ENCODE data around the gene CDK16. TPM values are rescaled to one million over a fixed set of nuclear protein-coding genes. Genes with fewer than 3 reads are reported as not detected.

CDK16 gene
- total RNA-seq, 1 experiment from 2014 or later, result 82.1 TPM

GRCh38 chrX:47182106-47182700 lies 36.3 kb upstream of the CDK16 start:
- POLR2A ChIA-PET (ENCODE audit: unreplicated experiment), result no interaction called here
- no peak for DNase-seq
- CTCF ChIA-PET, result no interaction called here
- intact Hi-C loops (cut with micrococcal nuclease; ENCODE audit: unreplicated experiment), result no loop called here
- no peaks in the 10 kb centered on the region for H3F3A ChIP-seq (ENCODE audit: insufficient read depth, low read depth)
- no peaks in the 10 kb centered on the region for H3K27me3 ChIP-seq (ENCODE audit: insufficient read depth, low read depth)
- H3K9me2 ChIP-seq (ENCODE audit: insufficient read depth), result no peaks in the 10 kb centered on the region
- H4K20me1 ChIP-seq (ENCODE audit: insufficient read depth), result no peaks in the 10 kb centered on the region
- H3K9me3 ChIP-seq (ENCODE audit: insufficient read depth, low read depth), result no peaks in the 10 kb centered on the region
- H2AFZ ChIP-seq, result no peak overlapping the region
- H3K4me3 ChIP-seq, result no peak overlapping the region
- TF ChIP-seq EZH2 (IDR thresholded peaks at IDR 0.05; ENCODE audit: low read depth), result no peak
- no peak for TF ChIP-seq CTCF (conservative IDR thresholded peaks at IDR 0.05)
- no peaks in the 10 kb centered on the region for H3K4me1 ChIP-seq (replicated peaks; ENCODE audit: insufficient read depth)
- H3K4me2 ChIP-seq, result no peak overlapping the region
- H3K79me2 ChIP-seq (ENCODE audit: low read depth), result no peaks in the 10 kb centered on the region
- BruUV-seq (replicated peaks), result no TSS peak
- no peaks in the 10 kb centered on the region for H3K36me3 ChIP-seq (ENCODE audit: low read depth)
- no peak overlapping the region for H3K27ac ChIP-seq

- no TSS peak for BruUV-seq (replicated peaks)
- TF ChIP-seq EZH2 (IDR thresholded peaks at IDR 0.05; ENCODE audit: low read depth), result no peak
- TF ChIP-seq CTCF (conservative IDR thresholded peaks at IDR 0.05), result no peak
- H3F3A ChIP-seq (ENCODE audit: insufficient read depth, low read depth), result peaks cover 3% of the 10 kb centered on the region; the same call in 1 of the 2 replicates
- intact Hi-C loops (cut with micrococcal nuclease; ENCODE audit: unreplicated experiment), result no loop called here
- ChIA-PET POLR2A (ENCODE audit: unreplicated experiment) (no interaction called here), CTCF (no interaction called here)
- H3K4me1 ChIP-seq (replicated peaks; ENCODE audit: insufficient read depth), result no peaks in the 10 kb centered on the region
- no peak overlapping the region for H3K4me2 ChIP-seq
- no peak overlapping the region for H2AFZ ChIP-seq
- no peaks in the 10 kb centered on the region for H4K20me1 ChIP-seq (ENCODE audit: insufficient read depth)
- H3K36me3 ChIP-seq (ENCODE audit: low read depth), result no peaks in the 10 kb centered on the region
- no peak overlapping the region for H3K27ac ChIP-seq
- H3K27me3 ChIP-seq (ENCODE audit: insufficient read depth, low read depth), result no peaks in the 10 kb centered on the region
- DNase-seq, result no peak
- H3K4me3 ChIP-seq, result no peak overlapping the region
- no peaks in the 10 kb centered on the region for H3K9me3 ChIP-seq (ENCODE audit: insufficient read depth, low read depth)
- no peaks in the 10 kb centered on the region for H3K9me2 ChIP-seq (ENCODE audit: insufficient read depth)
- H3K79me2 ChIP-seq (ENCODE audit: low read depth), result no peaks in the 10 kb centered on the region
Observed at GRCh38 chrX:47184486-47184885, 34.0 kb upstream of the CDK16 start.

- no TSS peak for BruUV-seq (replicated peaks)
- CTCF ChIA-PET, result no interaction called here
Observed at GRCh38 chrX:47185241-47185640, 33.2 kb upstream of the CDK16 start.

More at GRCh38 chrX:47185241-47185640, 33.2 kb upstream of the CDK16 start:
- H4K20me1 ChIP-seq (ENCODE audit: insufficient read depth), result no peaks in the 10 kb centered on the region
- POLR2A ChIA-PET (ENCODE audit: unreplicated experiment), result no interaction called here
- peaks cover 3% of the 10 kb centered on the region; the same call in 1 of the 2 replicates for H3F3A ChIP-seq (ENCODE audit: insufficient read depth, low read depth)
- H3K36me3 ChIP-seq (ENCODE audit: low read depth), result no peaks in the 10 kb centered on the region
- no peaks in the 10 kb centered on the region for H3K9me3 ChIP-seq (ENCODE audit: insufficient read depth, low read depth)
- no peak overlapping the region for H2AFZ ChIP-seq
- H3K4me2 ChIP-seq, result no peak overlapping the region
- TF ChIP-seq CTCF (conservative IDR thresholded peaks at IDR 0.05) (no peak), EZH2 (IDR thresholded peaks at IDR 0.05; ENCODE audit: low read depth) (no peak)
- H3K27me3 ChIP-seq (ENCODE audit: insufficient read depth, low read depth), result no peaks in the 10 kb centered on the region
- no peaks in the 10 kb centered on the region for H3K9me2 ChIP-seq (ENCODE audit: insufficient read depth)
- H3K27ac ChIP-seq, result no peak overlapping the region
- H3K79me2 ChIP-seq (ENCODE audit: low read depth), result no peaks in the 10 kb centered on the region
- no peak for DNase-seq
- intact Hi-C loops (cut with micrococcal nuclease; ENCODE audit: unreplicated experiment), result no loop called here
- H3K4me1 ChIP-seq (replicated peaks; ENCODE audit: insufficient read depth), result no peaks in the 10 kb centered on the region
- no peak overlapping the region for H3K4me3 ChIP-seq

Measured in PC-9 (cell line).